Neuronal stem cell (in vitro differentiated cells): ENCODE results near the gene RAB11B.
A peak's percentile ranks its signal among the peaks of the same experiment; 100 is the strongest.
"Not testable (repeated sequence)": the region's sequence is repeated elsewhere in the genome, so short reads cannot be mapped to it uniquely, and the experiment has no call there.

Experiments
- DNase-seq: peaks from one replicate; pipeline ENCODE4 v3.0.0-alpha.2; 2013; ENCODE audit warnings: low spot score
- H2AFZ ChIP-seq: one replicate; pipeline ENCODE4 v1.6.1; 2013; ENCODE audit warnings: mild to moderate bottlenecking, low read length, inconsistent platforms
- H2AK5ac ChIP-seq: 2 replicates; pipeline ENCODE4 v1.6.1; 2013; ENCODE audit warnings: low read depth, mild to moderate bottlenecking, inconsistent platforms, low read length, moderate library complexity, mixed read lengths
- H2BK120ac ChIP-seq: 2 replicates; pipeline ENCODE4 v1.6.1; 2013; ENCODE audit warnings: low read depth, mild to moderate bottlenecking, inconsistent platforms, low read length, moderate library complexity, mixed read lengths
- H2BK12ac ChIP-seq: one replicate; pipeline ENCODE4 v1.6.1; 2013; ENCODE audit warnings: low read length, inconsistent platforms
- H2BK15ac ChIP-seq: 2 replicates; pipeline ENCODE4 v1.6.1; 2013; ENCODE audit warnings: mild to moderate bottlenecking, low read length, inconsistent platforms, mixed read lengths
- H2BK5ac ChIP-seq: one replicate; pipeline ENCODE4 v1.6.1; 2013; ENCODE audit warnings: inconsistent platforms, mild to moderate bottlenecking, low read length, moderate library complexity
- H3K14ac ChIP-seq: one replicate; pipeline ENCODE4 v1.6.1; 2013; ENCODE audit warnings: low read length, inconsistent platforms
- H3K18ac ChIP-seq: 2 replicates; pipeline ENCODE4 v1.6.1; 2013; ENCODE audit warnings: low read length, inconsistent platforms
- H3K23ac ChIP-seq: 2 replicates; pipeline ENCODE4 v1.6.1; 2013; ENCODE audit warnings: low read depth, mild to moderate bottlenecking, mixed read lengths, low read length, inconsistent platforms; ENCODE audit not compliant: poor library complexity
- H3K27ac ChIP-seq: replicated peaks from 3 replicates; pipeline ENCODE4 v1.5.1; 2013; ENCODE audit warnings: low read length, inconsistent platforms
- H3K27me3 ChIP-seq, 3 experiments: 2 replicates each; pipeline ENCODE4 v1.6.1; 2013; ENCODE audit warnings: low read length in 3 of 3, mild to moderate bottlenecking in 2 of 3, inconsistent platforms in 1 of 3, low read depth in 1 of 3, mixed read lengths in 1 of 3, moderate library complexity in 1 of 3; ENCODE audit not compliant: control insufficient read depth in 3 of 3, insufficient read depth in 3 of 3
- H3K36me3 ChIP-seq, 2 donors: replicated peaks in 1 of 2; 2 replicates each; pipeline ENCODE4 v1.6.1; 2013; ENCODE audit warnings: low read length in 2 of 2; ENCODE audit not compliant: control insufficient read depth in 2 of 2, insufficient read depth in 2 of 2
- H3K4ac ChIP-seq: 2 replicates; pipeline ENCODE4 v1.6.1; 2013; ENCODE audit warnings: inconsistent platforms, mild to moderate bottlenecking, low read length, moderate library complexity
- H3K4me1 ChIP-seq, 2 donors: 1 replicate in 1 of 2; 2 replicates in 1 of 2; pipeline ENCODE4 v1.6.1; 2013; ENCODE audit warnings: low read length in 2 of 2, low read depth in 1 of 2; ENCODE audit not compliant: control insufficient read depth in 2 of 2, insufficient read depth in 1 of 2
- H3K4me2 ChIP-seq: one replicate; pipeline ENCODE4 v1.6.1; 2013; ENCODE audit warnings: mild to moderate bottlenecking, low read length, inconsistent platforms; ENCODE audit not compliant: insufficient read depth, poor library complexity, severe bottlenecking
- H3K4me3 ChIP-seq, 2 donors: 2 replicates each; pipeline ENCODE4 v1.5.1; 2013; ENCODE audit warnings: low read length in 2 of 2, mild to moderate bottlenecking in 2 of 2, inconsistent platforms in 1 of 2, moderate library complexity in 1 of 2
- H3K79me1 ChIP-seq: one replicate; pipeline ENCODE4 v1.6.1; 2013; ENCODE audit warnings: low read depth, mild to moderate bottlenecking, inconsistent platforms, low read length, moderate library complexity
- H3K9ac ChIP-seq: one replicate; pipeline ENCODE4 v1.6.1; 2013; ENCODE audit warnings: mild to moderate bottlenecking, low read depth, low read length, inconsistent platforms; ENCODE audit not compliant: poor library complexity
- H3K9me3 ChIP-seq, 2 donors: replicated peaks in 1 of 2; 2 replicates each; pipeline versions ENCODE3 to v1.6.1; 2013; ENCODE audit warnings: low read length in 2 of 2, mild to moderate bottlenecking in 2 of 2, inconsistent platforms in 1 of 2, low read depth in 1 of 2, mixed read lengths in 1 of 2, moderate library complexity in 1 of 2; ENCODE audit not compliant: control insufficient read depth in 2 of 2, insufficient read depth in 1 of 2
- H4K8ac ChIP-seq: one replicate; pipeline ENCODE4 v1.6.1; 2013; ENCODE audit warnings: low read depth, mild to moderate bottlenecking, inconsistent platforms, low read length, moderate library complexity
- H4K91ac ChIP-seq: one replicate; pipeline ENCODE4 v1.6.1; 2013; ENCODE audit warnings: low read length, low read depth, mild to moderate bottlenecking, inconsistent platforms; ENCODE audit not compliant: poor library complexity
- WGBS, 2 donors: extraction: QIAGEN DNeasy Blood & Tissue Kit; methylation state at CpG; one replicate each; pipeline ENCODE4 v1.1.7; 2013; ENCODE audit warnings: missing lambda C conversion rate in 2 of 2, mixed read lengths in 1 of 2; ENCODE audit not compliant: insufficient read length in 2 of 2, insufficient replicate concordance in 1 of 2; ENCODE audit errors: extremely low coverage in 2 of 2; 5-methylcytosine and 5-hydroxymethylcytosine counted together

The RAB11B gene

GRCh38 chr19:8371011-8371804 lies 19.0 kb upstream of the RAB11B start:
- H3K4ac ChIP-seq: no peak overlapping the region
- H2BK120ac ChIP-seq: peak overlapping the region; percentile 54
- peak overlapping the region; percentile 79 for H2AK5ac ChIP-seq
- H3K9me3 ChIP-seq: no peaks in the 10 kb centered on the region
- H3K4me2 ChIP-seq: no peak overlapping the region
- peaks cover 0 to 2% (median 1%) of the 10 kb centered on the region in 3 experiments for H3K27me3 ChIP-seq
- no peak overlapping the region for H3K27ac ChIP-seq
- no peak overlapping the region for H4K91ac ChIP-seq
- H2BK12ac ChIP-seq: peak overlapping the region; percentile 10
- DNase-seq: no peak
- no peak overlapping the region for H2AFZ ChIP-seq
- H3K36me3 ChIP-seq: peaks cover 3 to 11% of the 10 kb centered on the region in 2 donors
- H4K8ac ChIP-seq: no peak overlapping the region
- peaks cover 9 to 11% of the 10 kb centered on the region in 2 donors for H3K4me1 ChIP-seq
- peak overlapping the region; percentile 9 for H3K9ac ChIP-seq
- peaks cover 2% of the 10 kb centered on the region for H3K79me1 ChIP-seq
- peak overlapping the region; percentile 64 for H3K18ac ChIP-seq
- peak overlapping the region; percentile 21 for H3K14ac ChIP-seq
- H2BK15ac ChIP-seq: peak overlapping the region; percentile 87
- WGBS, 2 donors: no CpG with 5 or more reads among the region's 28 CpGs
- H2BK5ac ChIP-seq: peak overlapping the region; percentile 75
- H3K23ac ChIP-seq: peak overlapping the region; percentile 65
- no peak overlapping the region for H3K4me3 ChIP-seq

GRCh38 chr19:8373867-8374813 lies 16.0 kb upstream of the RAB11B start:
- peaks cover 2 to 11% of the 10 kb centered on the region in 2 donors for H3K36me3 ChIP-seq

GRCh38 chr19:8375766-8376165 lies 14.4 kb upstream of the RAB11B start:
- peaks cover 2 to 11% of the 10 kb centered on the region in 2 donors for H3K36me3 ChIP-seq
- H3K9me3 ChIP-seq: not testable (repeated sequence)

More at GRCh38 chr19:8373867-8374813, 16.0 kb upstream of the RAB11B start:
- H3K27me3 ChIP-seq: no peaks in the 10 kb centered on the region
- H3K23ac ChIP-seq: peak overlapping the region; percentile 73
- H3K27ac ChIP-seq: no peak overlapping the region
- no peak overlapping the region for H3K9ac ChIP-seq
- no peak overlapping the region for H4K8ac ChIP-seq
- H3K4me2 ChIP-seq: no peak overlapping the region
- H2BK12ac ChIP-seq: no peak overlapping the region
- peak overlapping the region; percentile 33 for H2BK15ac ChIP-seq
- WGBS, 2 donors: no CpG with 5 or more reads among the region's 26 CpGs
- no peak overlapping the region for H3K18ac ChIP-seq
- peak overlapping the region; percentile 53 for H2BK5ac ChIP-seq
- H2BK120ac ChIP-seq: no peak overlapping the region
- H3K4me1 ChIP-seq: peaks cover 0 to 2% of the 10 kb centered on the region in 2 donors
- H3K4me3 ChIP-seq: no peak overlapping the region
- DNase-seq: no peak
- no peaks in the 10 kb centered on the region for H3K9me3 ChIP-seq
- no peak overlapping the region for H2AK5ac ChIP-seq
- no peak overlapping the region for H3K14ac ChIP-seq
- H3K79me1 ChIP-seq: no peaks in the 10 kb centered on the region
- H3K4ac ChIP-seq: no peak overlapping the region
- H2AFZ ChIP-seq: no peak overlapping the region
- no peak overlapping the region for H4K91ac ChIP-seq

More at GRCh38 chr19:8375766-8376165, 14.4 kb upstream of the RAB11B start:
- not testable (repeated sequence) for H2AFZ ChIP-seq, DNase-seq, H3K18ac ChIP-seq, H2BK15ac ChIP-seq, H2BK12ac ChIP-seq, H3K79me1 ChIP-seq, H3K4me2 ChIP-seq, H3K4ac ChIP-seq, H2AK5ac ChIP-seq, H3K4me1 ChIP-seq, H4K8ac ChIP-seq, H3K23ac ChIP-seq, H3K4me3 ChIP-seq, H3K9ac ChIP-seq, H2BK120ac ChIP-seq, H3K27ac ChIP-seq, H3K27me3 ChIP-seq, H2BK5ac ChIP-seq, H4K91ac ChIP-seq, H3K14ac ChIP-seq
- WGBS, 2 donors: no CpG with 5 or more reads among the region's 32 CpGs
